ENCODE results near the gene PCDHA6. TPM values are rescaled to one million over a fixed set of nuclear protein-coding genes. Genes with fewer than 3 reads are reported as not detected.
A peak's percentile ranks its signal among the peaks of the same experiment; 100 is the strongest.

The PCDHA6 gene, protein sequence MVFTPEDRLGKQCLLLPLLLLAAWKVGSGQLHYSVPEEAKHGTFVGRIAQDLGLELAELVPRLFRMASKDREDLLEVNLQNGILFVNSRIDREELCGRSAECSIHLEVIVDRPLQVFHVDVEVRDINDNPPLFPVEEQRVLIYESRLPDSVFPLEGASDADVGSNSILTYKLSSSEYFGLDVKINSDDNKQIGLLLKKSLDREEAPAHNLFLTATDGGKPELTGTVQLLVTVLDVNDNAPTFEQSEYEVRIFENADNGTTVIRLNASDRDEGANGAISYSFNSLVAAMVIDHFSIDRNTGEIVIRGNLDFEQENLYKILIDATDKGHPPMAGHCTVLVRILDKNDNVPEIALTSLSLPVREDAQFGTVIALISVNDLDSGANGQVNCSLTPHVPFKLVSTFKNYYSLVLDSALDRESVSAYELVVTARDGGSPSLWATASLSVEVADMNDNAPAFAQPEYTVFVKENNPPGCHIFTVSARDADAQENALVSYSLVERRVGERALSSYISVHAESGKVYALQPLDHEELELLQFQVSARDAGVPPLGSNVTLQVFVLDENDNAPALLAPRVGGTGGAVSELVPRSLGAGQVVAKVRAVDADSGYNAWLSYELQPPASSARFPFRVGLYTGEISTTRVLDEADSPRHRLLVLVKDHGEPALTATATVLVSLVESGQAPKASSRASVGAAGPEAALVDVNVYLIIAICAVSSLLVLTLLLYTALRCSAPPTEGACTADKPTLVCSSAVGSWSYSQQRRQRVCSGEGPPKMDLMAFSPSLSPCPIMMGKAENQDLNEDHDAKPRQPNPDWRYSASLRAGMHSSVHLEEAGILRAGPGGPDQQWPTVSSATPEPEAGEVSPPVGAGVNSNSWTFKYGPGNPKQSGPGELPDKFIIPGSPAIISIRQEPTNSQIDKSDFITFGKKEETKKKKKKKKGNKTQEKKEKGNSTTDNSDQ
- total RNA-seq (2021; fragmentation: NEBNext Ultra II Directional; extraction: Animal tissue kit (Norgen Biotek cat#: 25700)) (6.5 and 7.1 TPM in 2 replicates), polyA plus RNA-seq (2011; rRNA removed) (0.50 and 0.71 TPM in 2 replicates), polyA minus RNA-seq (2011; rRNA and poly(A)+ RNA removed) (5.2 and 7.0 TPM in 2 replicates)
- 0.36 TPM for polyA plus RNA-seq (2011; cell fraction: cytosol; rRNA removed)
- 3.4 TPM for polyA plus RNA-seq (2011; cell fraction: nucleus; rRNA removed)
- polyA plus RNA-seq (2012, experiment 1 of 2) = 0.36 to 0.69 TPM (median 0.49 TPM) in 4 replicates
- not detected for polyA plus RNA-seq (2012, experiment 2 of 2)
- 8.7 TPM for polyA plus RNA-seq (2013, experiment 1 of 2)
- 7.9 TPM for polyA plus RNA-seq (2013, experiment 2 of 2)
- 2.9 TPM for polyA minus RNA-seq (2011; cell fraction: cytosol; rRNA and poly(A)+ RNA removed)
- polyA minus RNA-seq (2011; cell fraction: nucleus; rRNA and poly(A)+ RNA removed) = 17.3 TPM
- long read RNA-seq, experiment 1, full-length matches to known transcripts = 4 of 4 reads
- long read RNA-seq, experiment 1, partial matches to known transcripts = 0 of 4 reads
- long read RNA-seq, experiment 1, other reads (novel, unspliced or antisense) = 0 of 4 reads
- long read RNA-seq, experiment 2 = 0 reads

DNA sequence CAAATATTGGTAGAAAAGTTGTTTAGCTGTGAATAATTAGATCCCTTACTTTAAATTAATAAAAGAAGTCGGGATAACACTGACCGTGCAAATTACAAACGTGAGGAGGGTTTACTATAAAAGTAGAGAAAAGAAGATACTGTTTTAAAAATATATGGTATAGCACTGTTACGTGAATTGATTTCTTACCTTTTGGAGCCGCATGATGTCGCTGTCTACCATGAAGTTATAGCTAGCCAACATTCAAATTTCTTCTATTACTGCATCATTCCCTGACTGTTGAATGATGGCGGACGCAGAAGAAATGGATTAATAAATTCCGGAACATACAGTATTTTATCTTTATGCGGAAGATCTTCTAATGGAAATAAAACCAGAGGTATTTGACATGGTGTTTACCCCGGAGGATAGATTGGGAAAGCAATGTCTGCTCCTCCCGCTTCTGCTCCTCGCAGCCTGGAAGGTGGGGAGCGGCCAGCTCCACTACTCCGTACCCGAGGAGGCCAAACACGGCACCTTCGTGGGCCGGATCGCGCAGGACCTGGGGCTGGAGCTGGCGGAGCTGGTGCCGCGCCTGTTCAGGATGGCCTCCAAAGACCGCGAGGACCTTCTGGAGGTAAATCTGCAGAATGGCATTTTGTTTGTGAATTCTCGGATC is at the start of gene PCDHA6:
PCDHA6 (plus strand) TSS at position 257 of the 658 bp plus-strand sequence; CDS start at position 389, 132 bp downstream.
- H3K4ac ChIP-seq (replicated peaks; ENCODE audit: insufficient read length, low read depth, low read length) = no peak within 1 kb of the TSS
- no peak within 1 kb of the TSS for H2BK15ac ChIP-seq (ENCODE audit: low read length)
- no peak within 1 kb of the TSS for H4K91ac ChIP-seq (replicated peaks; ENCODE audit: insufficient read length, low read length)
- H2BK12ac ChIP-seq (ENCODE audit: low read depth, low read length) = no peak within 1 kb of the TSS
- no peak within 1 kb of the TSS for H2AK5ac ChIP-seq (ENCODE audit: low read depth, low read length)
- H3K56ac ChIP-seq (replicated peaks; ENCODE audit: insufficient read length, low read depth, low read length) = no peak within 1 kb of the TSS
- peak within 1 kb of the TSS in 1 of 4 experiments; percentile 62; a peak in 2 of 8 replicates for H3K4me3 ChIP-seq (ENCODE audit: extremely low read depth in 1 of 4, insufficient read depth in 2 of 4, low read depth in 3 of 4, low read length in 4 of 4)
- H2BK120ac ChIP-seq (replicated peaks; ENCODE audit: low read depth, low read length) = no peak within 1 kb of the TSS
- POLR2A ChIA-PET (ENCODE audit: partially characterized antibody) = interaction anchor here (0.7 to 1.8 kb wide), 9 partner anchors 9 to 267 kb away, joined by 3 to 5 read pairs (median 4); partner anchors contain the start of genes PCDHA1, PCDHA12, PCDHA8 and PCDHB2
- peak within 1 kb of the TSS in 1 of 4 experiments; percentile 45; a peak in 1 of 7 replicates for H3K9ac ChIP-seq (replicated peaks in 1 of 4; ENCODE audit: extremely low read depth in 1 of 4, low read depth in 3 of 4, low read length in 3 of 4)
- no peak for DNase-seq (ENCODE audit: low read depth in 1 of 2, low spot score in 2 of 2)
- no peak within 1 kb of the TSS for H3K14ac ChIP-seq (ENCODE audit: insufficient read length)
- WGBS, 2 experiments (ENCODE audit: extremely low coverage in 1 of 2, insufficient coverage in 1 of 2, insufficient read length in 1 of 2, insufficient replicate concordance in 2 of 2, low coverage in 1 of 2, low lambda C conversion rate in 2 of 2, missing lambda C conversion rate in 1 of 2) = 94% methylated on average over 25 of the region's 27 CpGs; no CpG with 5 or more reads in 1 of the 2 experiments
- peak within 1 kb of the TSS; percentile 4; the same call in 1 of the 2 replicates for H4K8ac ChIP-seq (ENCODE audit: extremely low read depth, insufficient read depth, low read length)
- H2BK20ac ChIP-seq (ENCODE audit: low read length) = no peak within 1 kb of the TSS
- H3K23ac ChIP-seq (ENCODE audit: insufficient read length) = no peak within 1 kb of the TSS
- H3K27me3 ChIP-seq (replicated peaks in 1 of 4; ENCODE audit: control insufficient read depth in 3 of 4, extremely low read depth in 1 of 4, insufficient read depth in 3 of 4, low read length in 3 of 4) = no peaks in the 10 kb centered on the region
- peaks cover 0 to 12% of the 10 kb centered on the region in 2 experiments; a peak in 1 of 4 replicates for H3K9me3 ChIP-seq (ENCODE audit: insufficient read depth in 2 of 2, low read depth in 1 of 2, low read length in 1 of 2)
- no peak within 1 kb of the TSS; a peak in 1 of 4 replicates for H3K4me2 ChIP-seq (ENCODE audit: insufficient read depth in 1 of 2, low read depth in 2 of 2, low read length in 2 of 2)
- no peak within 1 kb of the TSS for H4K5ac ChIP-seq (ENCODE audit: insufficient read length, low read depth, low read length)
- no peak within 1 kb of the TSS; the same call in 1 of the 2 replicates for H3K18ac ChIP-seq (ENCODE audit: extremely low read depth, low read length)
- H3K79me1 ChIP-seq (ENCODE audit: low read depth, low read length) = no peaks in the 10 kb centered on the region
- no peaks in the 10 kb centered on the region for H3K23me2 ChIP-seq (ENCODE audit: low read depth, low read length)
- no peak within 1 kb of the TSS for H2BK5ac ChIP-seq (ENCODE audit: low read depth, low read length)
- CTCF ChIA-PET (ENCODE audit: partially characterized antibody) = interaction anchor here (0.7 to 6.0 kb wide), 30 partner anchors 8 to 254 kb away, joined by 3 to 58 read pairs (median 4); partner anchors contain the start of genes PCDHA1, PCDHA10, PCDHA11 and PCDHA2
- H2AFZ ChIP-seq (ENCODE audit: low read length) = no peak within 1 kb of the TSS
- no peak within 1 kb of the TSS for H3K27ac ChIP-seq (ENCODE audit: low read depth, low read length)
- H3K79me2 ChIP-seq (ENCODE audit: control insufficient read depth in 1 of 2, insufficient read depth in 2 of 2, low read length in 2 of 2) = no peaks in the 10 kb centered on the region; a peak in 1 of 4 replicates
- H3K36me3 ChIP-seq (ENCODE audit: control insufficient read depth in 2 of 4, insufficient read depth in 4 of 4, low read length in 3 of 4) = peaks cover 0 to 3% (median 0%) of the 10 kb centered on the region in 4 experiments; a peak in 1 of 8 replicates
- peaks cover 0 to 1% of the 10 kb centered on the region in 2 experiments for H4K20me1 ChIP-seq (replicated peaks in 1 of 2; ENCODE audit: control insufficient read depth in 1 of 2, insufficient read depth in 2 of 2, low read length in 2 of 2)
- no peak for FAIRE-seq
- H3K4me1 ChIP-seq (replicated peaks in 1 of 4; ENCODE audit: control insufficient read depth in 3 of 4, insufficient read depth in 4 of 4, low read length in 3 of 4) = no peaks in the 10 kb centered on the region
- TF ChIP-seq BRCA1 (IDR thresholded peaks at IDR 0.05; ENCODE audit: low read depth, low read length) (no peak), TCF12 (IDR thresholded peaks at IDR 0.05; ENCODE audit: low read depth, low read length) (no peak), RNF2 (IDR thresholded peaks at IDR 0.05; ENCODE audit: borderline replicate concordance, low read depth, low read length, missing control alignments, poor library complexity, severe bottlenecking) (no peak)
